NCI-H526 treated with DMSO at 0.1 percent for 48 hours (cell line): Measurements from ENCODE around the gene KRTAP20-4.

Experiments used
- DNase-seq: peaks from one replicate; lab custom pipeline; 2025; lab: John Stamatoyannopoulos, UW

Gene KRTAP20-4

DNA sequence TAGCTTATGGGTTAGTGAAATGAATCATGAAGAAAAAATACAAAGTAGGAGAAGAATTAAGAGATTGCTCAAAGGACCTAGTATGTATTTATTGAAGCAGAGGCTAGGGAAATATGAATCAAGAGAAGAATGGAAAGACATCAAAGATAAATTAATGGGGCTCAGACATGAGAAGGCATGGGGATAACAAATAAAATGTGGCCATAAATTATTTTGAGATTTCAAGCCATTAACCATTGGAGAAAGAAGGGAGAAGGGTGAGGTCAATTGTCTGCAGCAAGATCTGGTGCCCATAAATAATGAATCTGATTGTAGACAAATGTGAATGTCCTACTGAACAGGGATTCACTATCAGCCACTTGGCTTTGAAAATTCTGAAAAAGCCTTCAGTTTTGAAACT lies 32.5 kb downstream of the KRTAP20-4 start:
- no peak for DNase-seq

DNA sequence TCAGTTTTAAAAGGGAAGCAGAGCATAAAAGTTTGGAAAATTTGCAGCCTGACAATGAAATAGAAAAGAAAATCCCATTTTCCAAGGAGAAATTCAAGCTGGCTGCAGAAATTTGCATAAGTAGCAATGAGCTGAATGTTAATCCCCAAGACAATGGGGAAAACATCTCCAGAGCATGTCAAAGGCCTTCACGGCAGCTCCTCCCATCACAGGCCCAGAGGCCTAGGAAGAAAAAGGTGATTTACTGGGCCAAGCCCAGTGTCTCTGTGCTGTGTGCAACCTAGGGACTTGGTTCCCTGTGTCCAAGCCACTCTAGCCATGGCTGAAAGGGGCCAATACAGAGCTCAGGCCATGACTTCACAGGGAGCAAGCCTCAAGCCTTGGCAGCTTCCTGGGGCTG lies 48.3 kb downstream of the KRTAP20-4 start:
- no peak for DNase-seq
